Gastrocnemius medialis (tissue), 4 donors: ENCODE results near the gene LDAF1. TPM values are rescaled to one million over a fixed set of nuclear protein-coding genes. Genes with fewer than 3 reads are reported as not detected.

Experiments
- ATAC-seq, 2 donors: fragments of 150-250 bp; one replicate each; pipeline ENCODE4 v1.9.1; 2016
- DNase-seq, 2 donors: peaks; one replicate each; pipeline ENCODE4 v3.0.0-alpha.2; 2019
- H3K27ac ChIP-seq, 4 donors: fragments of 200-600 bp; sonication (generic); 1 replicate in 1 of 4; 2 replicates in 3 of 4; pipeline ENCODE4 v1.5.1; 2016 to 2018; ENCODE audit warnings: mild to moderate bottlenecking in 2 of 4, moderate library complexity in 1 of 4
- H3K27me3 ChIP-seq, 3 donors: fragments of 200-600 bp; sonication (generic) in 2 of 3; 1 replicate in 1 of 3; 2 replicates in 2 of 3; pipeline versions ENCODE4 v1.5.1 to v1.6.0; 2016 to 2019; ENCODE audit warnings: mild to moderate bottlenecking in 1 of 3, moderate library complexity in 1 of 3
- H3K36me3 ChIP-seq, 2 donors: fragments of 200-600 bp; sonication (generic) in 1 of 2; one replicate each; pipeline ENCODE4 v1.5.1; 2017 to 2018
- H3K4me1 ChIP-seq, 2 donors: fragments of 200-600 bp; sonication (generic) in 1 of 2; one replicate each; pipeline ENCODE4 v1.5.1; 2016 to 2017; ENCODE audit warnings: mild to moderate bottlenecking in 2 of 2
- H3K4me3 ChIP-seq, 4 donors: fragments of 200-600 bp; sonication (generic) in 3 of 4; 1 replicate in 1 of 4; 2 replicates in 3 of 4; pipeline ENCODE4 v1.5.1; 2016 to 2019; ENCODE audit warnings: mild to moderate bottlenecking in 2 of 4
- H3K9me3 ChIP-seq, 3 donors: fragments of 200-600 bp; sonication (generic) in 2 of 3; 1 replicate in 1 of 3; 2 replicates in 2 of 3; pipeline ENCODE4 v1.5.1; 2016 to 2019
- POLR2A ChIP-seq, 2 donors: fragments of 450-650 bp; IDR thresholded peaks; one replicate each; pipeline ENCODE4 v1.6.1; 2017; ENCODE audit warnings: antibody characterized with exemption in 2 of 2, mild to moderate bottlenecking in 2 of 2, moderate library complexity in 2 of 2
- in situ Hi-C, 4 donors: fragments of 200-750 bp; cut with MboI; loops; one replicate each; pipeline versions ENCODE4 v1.15.0 to v1.8.0; 2017; ENCODE audit warnings: low sequenced_read_pairs in 4 of 4
- intact Hi-C: fragments of 100-400 bp; cut with DNase I; formaldehyde crosslinking; loops from one replicate; pipeline ENCODE4 v1.15.1; 2023; ENCODE audit warnings: low total_unique reads
- total RNA-seq, 4 donors: library from RNA; depleted of rRNA; stranded (reverse); fragments of >200 nt; gene quantifications; one replicate each; pipeline versions ENCODE4 v1.1.0 to v1.2.3, GENCODE V29; 2016
- TF ChIP-seq, protein P1 (sequence below), 5 experiments: fragments of 450-650 bp in 3 of 5; fragments of 200-600 bp in 2 of 5; sonication (generic) in 2 of 5; IDR thresholded peaks in 4 of 5; conservative IDR thresholded peaks in 1 of 5; 1 replicate in 4 of 5; 2 replicates in 1 of 5; pipeline ENCODE4 v1.5.1; 2016 to 2019; ENCODE audit warnings: antibody characterized with exemption in 5 of 5, mild to moderate bottlenecking in 3 of 5, moderate library complexity in 3 of 5

The LDAF1 gene
- total RNA-seq, 4 donors from 2014 or later = 19.4 to 70.0 (median 34.3) TPM

DNA sequence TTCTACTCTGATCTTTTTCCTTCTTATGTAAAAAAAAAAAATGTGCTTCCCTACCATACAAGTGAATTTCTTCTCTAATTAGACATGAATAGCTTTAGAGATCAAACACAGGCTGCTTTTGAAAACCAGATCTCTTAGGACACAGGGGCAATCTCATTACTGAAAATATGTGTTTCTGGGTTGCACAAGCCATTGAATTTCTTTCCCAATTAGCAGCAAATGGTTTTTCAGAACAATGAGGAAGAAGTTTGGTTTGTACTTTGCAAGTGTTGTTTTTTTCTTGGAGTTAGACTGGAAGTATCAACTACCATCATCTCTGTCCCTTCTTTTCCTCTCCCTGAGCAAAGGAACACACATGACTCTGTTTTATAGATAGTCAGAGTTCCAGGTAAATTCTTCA is 69.4 kb downstream of the LDAF1 start:
- no peak for ATAC-seq
- intact Hi-C loops (no loop called here), in situ Hi-C loops (no loop called here)
- Histone ChIP-seq H3K4me3 (no peak overlapping the region), H3K36me3 (no peaks in the 10 kb centered on the region), H3K9me3 (no peaks in the 10 kb centered on the region), H3K4me1 (no peaks in the 10 kb centered on the region), H3K27me3 (peaks cover 0 to 16% (median 3%) of the 10 kb centered on the region in 3 donors), H3K27ac (no peak overlapping the region)
- TF ChIP-seq, protein P1, sequence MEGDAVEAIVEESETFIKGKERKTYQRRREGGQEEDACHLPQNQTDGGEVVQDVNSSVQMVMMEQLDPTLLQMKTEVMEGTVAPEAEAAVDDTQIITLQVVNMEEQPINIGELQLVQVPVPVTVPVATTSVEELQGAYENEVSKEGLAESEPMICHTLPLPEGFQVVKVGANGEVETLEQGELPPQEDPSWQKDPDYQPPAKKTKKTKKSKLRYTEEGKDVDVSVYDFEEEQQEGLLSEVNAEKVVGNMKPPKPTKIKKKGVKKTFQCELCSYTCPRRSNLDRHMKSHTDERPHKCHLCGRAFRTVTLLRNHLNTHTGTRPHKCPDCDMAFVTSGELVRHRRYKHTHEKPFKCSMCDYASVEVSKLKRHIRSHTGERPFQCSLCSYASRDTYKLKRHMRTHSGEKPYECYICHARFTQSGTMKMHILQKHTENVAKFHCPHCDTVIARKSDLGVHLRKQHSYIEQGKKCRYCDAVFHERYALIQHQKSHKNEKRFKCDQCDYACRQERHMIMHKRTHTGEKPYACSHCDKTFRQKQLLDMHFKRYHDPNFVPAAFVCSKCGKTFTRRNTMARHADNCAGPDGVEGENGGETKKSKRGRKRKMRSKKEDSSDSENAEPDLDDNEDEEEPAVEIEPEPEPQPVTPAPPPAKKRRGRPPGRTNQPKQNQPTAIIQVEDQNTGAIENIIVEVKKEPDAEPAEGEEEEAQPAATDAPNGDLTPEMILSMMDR (IDR thresholded peaks at IDR 0.05 in 4 of 5, conservative IDR thresholded peaks at IDR 0.05 in 1 of 5) = no peak
- TF ChIP-seq POLR2A (IDR thresholded peaks at IDR 0.05) = no peak
- DNase-seq = no peak

- H3K27me3 ChIP-seq = peaks cover 0 to 21% (median 3%) of the 10 kb centered on the region in 3 donors
- H3K36me3 ChIP-seq = no peaks in the 10 kb centered on the region
- H3K9me3 ChIP-seq = no peaks in the 10 kb centered on the region
- H3K27ac ChIP-seq = no peak overlapping the region
- in situ Hi-C loops = no loop called here
- intact Hi-C loops = no loop called here
- ATAC-seq = no peak
- H3K4me1 ChIP-seq = no peaks in the 10 kb centered on the region
- no peak for DNase-seq
- TF ChIP-seq, protein P1 (IDR thresholded peaks at IDR 0.05 in 4 of 5, conservative IDR thresholded peaks at IDR 0.05 in 1 of 5) = no peak
- TF ChIP-seq POLR2A (IDR thresholded peaks at IDR 0.05) = no peak
- H3K4me3 ChIP-seq = no peak overlapping the region
Observed at GRCh38 chr16:21228361-21228872, 69.9 kb downstream of the LDAF1 start.

Other genes with a start within 250 kb of the LDAF1 start
- under 1 TPM; 0.02 to 0.47 (median 0.21) TPM for gene DNAH3, start 7.8 kb upstream of the LDAF1 start, total RNA-seq
- not detected for gene ZP2, start 52.9 kb downstream of the LDAF1 start, total RNA-seq
- gene ANKS4B, start 75.0 kb downstream of the LDAF1 start, total RNA-seq = under 1 TPM in 2 of 4 donors, not detected in 2; 0.04 to 0.10 TPM
- gene CRYM, start 119.6 kb downstream of the LDAF1 start, total RNA-seq = not detected